IPS-18c (cell line): ENCODE data around the gene SUSD4.

Experiments
- H3K4me3 ChIP-seq: 2 replicates; pipeline ENCODE4 v1.7.0; 2013; ENCODE audit warnings: low read depth, mild to moderate bottlenecking, low read length, moderate library complexity; ENCODE audit not compliant: insufficient read depth
- H3K9me3 ChIP-seq: one replicate; pipeline ENCODE4 v1.6.1; 2013; ENCODE audit warnings: mild to moderate bottlenecking, low read length, moderate library complexity; ENCODE audit not compliant: control insufficient read depth, insufficient read depth

SUSD4 gene

GRCh38 chr1:223338811-223339746, 24.9 kb downstream of the SUSD4 start:
- no peak overlapping the region for H3K4me3 ChIP-seq
- H3K9me3 ChIP-seq, result no peaks in the 10 kb centered on the region

DNA sequence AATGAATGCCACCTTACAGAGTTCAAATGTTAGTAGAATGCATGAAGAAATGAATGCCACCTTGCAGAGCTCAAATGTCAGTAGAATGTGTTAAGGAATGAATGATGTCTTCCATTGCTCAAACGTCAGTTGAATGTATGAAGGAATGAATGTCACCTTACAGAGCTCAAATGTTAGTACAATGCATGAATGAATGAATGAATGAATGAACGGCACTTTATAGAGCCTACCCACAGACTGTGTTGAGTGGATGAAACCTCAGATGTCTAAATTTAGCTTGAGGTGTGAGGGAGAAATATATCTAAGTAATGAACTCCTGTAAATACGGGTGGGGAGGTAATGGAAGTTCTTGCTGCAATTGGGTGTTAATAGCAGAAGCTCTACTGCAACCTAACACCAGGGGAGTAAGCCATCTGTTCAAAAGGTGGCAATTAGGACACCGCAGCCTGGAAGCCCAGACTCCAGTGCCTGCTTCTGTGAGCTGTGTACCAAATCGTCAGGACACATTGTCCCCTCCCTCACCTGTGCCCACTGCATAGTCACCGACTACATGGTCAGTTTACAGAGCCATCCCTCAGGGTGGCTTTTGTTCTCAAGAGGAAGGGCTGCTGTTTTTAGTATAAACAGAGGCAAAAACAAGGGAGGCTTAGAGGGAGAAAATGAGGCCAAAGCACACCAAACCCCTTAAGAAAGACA, 26.7 kb downstream of the SUSD4 start:
- Histone ChIP-seq H3K4me3 (no peak overlapping the region), H3K9me3 (no peaks in the 10 kb centered on the region)

- Histone ChIP-seq H3K4me3 (no peak overlapping the region), H3K9me3 (no peaks in the 10 kb centered on the region)
These were observed 29.8 kb downstream of the SUSD4 start for GRCh38 chr1:223334156-223334555.

DNA sequence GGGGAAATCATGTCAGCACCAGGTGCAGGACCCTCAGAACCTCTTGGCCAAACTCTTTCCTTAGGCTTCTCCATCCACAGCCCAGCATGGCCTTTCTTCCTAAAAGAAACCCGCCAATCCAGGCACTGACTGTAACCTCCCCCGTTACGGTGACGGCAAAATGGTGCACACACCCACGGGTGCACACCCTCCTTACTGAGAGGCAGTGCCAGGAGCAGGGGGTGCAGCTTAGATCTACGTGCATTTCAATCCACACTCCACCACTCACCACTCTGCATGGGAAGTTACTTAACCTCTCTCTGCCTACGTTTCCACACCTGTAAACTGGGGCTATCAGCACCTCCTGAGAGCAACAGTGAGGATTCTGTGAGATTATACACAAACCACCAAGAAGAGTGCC, 31.0 kb downstream of the SUSD4 start:
- no peak overlapping the region for H3K4me3 ChIP-seq
- no peaks in the 10 kb centered on the region for H3K9me3 ChIP-seq

DNA sequence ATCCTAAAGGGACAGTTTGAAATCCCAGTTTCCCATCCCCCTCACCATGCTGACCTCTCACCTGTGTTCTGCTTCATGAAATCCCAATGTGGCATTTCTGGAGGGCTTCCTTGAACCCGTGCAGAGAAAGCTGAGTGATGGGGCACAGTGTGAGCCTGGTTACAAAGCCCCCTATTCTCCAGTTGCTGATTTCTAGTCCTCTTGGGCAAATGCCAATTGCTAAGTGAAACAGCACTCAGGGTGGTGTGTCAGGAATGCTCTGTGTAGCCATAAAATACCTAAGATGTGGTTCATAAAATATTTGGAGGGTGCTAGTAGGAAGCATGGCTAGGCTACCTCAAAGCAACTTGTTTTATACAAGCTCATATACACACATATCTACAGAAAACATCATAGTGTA, 32.0 kb downstream of the SUSD4 start:
- Histone ChIP-seq H3K4me3 (no peak overlapping the region), H3K9me3 (no peaks in the 10 kb centered on the region)

- Histone ChIP-seq H3K4me3 (no peak overlapping the region), H3K9me3 (no peaks in the 10 kb centered on the region)
These were observed 32.7 kb downstream of the SUSD4 start for GRCh38 chr1:223331301-223331700.

GRCh38 chr1:223330466-223330865, 33.5 kb downstream of the SUSD4 start:
- H3K4me3 ChIP-seq, result no peak overlapping the region
- H3K9me3 ChIP-seq, result no peaks in the 10 kb centered on the region

DNA sequence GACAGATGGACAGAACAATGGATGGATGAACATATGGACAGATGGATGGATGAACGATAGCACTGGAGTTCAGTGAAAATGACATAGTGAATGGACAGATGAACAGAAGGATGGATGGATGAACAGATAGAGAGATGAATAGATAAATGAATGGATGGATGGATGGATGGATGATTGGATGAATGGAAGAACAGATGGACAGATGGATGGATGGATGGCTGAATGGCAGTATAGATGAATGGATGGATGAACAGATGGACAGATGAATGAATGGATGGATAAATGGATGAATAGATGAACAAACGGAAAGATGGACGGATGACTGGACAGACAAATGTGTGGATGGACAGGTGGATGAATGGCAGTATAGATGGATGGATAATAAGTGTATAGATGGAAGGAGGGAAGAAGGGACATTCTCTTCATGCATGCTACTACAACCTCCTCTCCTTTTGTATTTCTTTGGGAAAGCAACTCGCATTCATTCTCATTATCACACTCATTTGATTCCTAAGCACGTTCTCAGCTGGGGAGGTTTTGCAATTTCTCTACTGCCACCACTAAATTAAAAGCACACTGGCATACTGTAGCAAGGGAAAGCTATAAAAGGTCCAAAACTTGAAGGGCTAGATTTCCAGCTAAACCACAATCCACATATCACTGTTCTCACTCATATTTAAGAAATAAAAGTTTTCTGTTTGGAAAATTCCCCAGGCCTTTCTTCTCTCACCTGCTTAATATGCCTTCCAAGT, 34.1 kb downstream of the SUSD4 start:
- H3K4me3 ChIP-seq, result no peak overlapping the region
- H3K9me3 ChIP-seq, result no peaks in the 10 kb centered on the region

DNA sequence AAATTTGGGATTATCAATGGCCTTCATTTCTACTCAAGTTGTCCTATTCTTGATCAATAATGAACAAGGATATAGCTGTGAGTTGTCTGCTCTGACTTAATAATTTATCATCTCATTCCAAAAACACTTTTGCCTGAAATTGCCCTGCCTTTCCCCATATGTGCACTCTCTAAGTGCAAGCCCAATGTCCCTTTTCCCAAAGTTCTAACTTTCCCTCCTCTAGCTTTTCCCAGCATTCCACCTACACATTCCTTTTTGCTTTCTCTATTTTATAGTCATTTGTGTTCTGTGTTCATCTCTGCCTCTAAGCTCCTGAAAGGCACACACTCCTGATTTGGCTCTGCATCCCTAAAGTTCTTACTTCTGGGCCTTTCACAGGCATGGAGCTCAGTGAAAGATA, 34.7 kb downstream of the SUSD4 start:
- Histone ChIP-seq H3K4me3 (no peak overlapping the region), H3K9me3 (no peaks in the 10 kb centered on the region)

DNA sequence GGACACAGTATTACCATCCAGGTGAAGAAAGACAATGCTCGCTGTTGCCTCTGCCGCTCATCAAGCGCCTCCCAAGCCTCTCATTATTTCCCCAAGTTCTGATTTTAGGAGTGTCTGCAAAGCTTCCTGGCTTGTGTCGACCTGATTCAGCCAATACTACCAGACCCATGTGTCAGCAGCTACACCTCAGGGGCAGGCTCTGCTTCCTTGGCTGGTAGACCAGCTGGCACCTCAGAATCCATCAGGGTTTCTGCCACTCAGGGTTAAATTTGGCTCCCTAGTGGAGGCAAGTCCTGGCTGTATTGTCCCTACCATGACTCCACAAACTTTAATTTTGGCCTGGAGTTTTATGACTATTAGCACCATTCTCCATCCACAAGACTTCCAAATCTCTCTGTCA, 35.4 kb downstream of the SUSD4 start:
- Histone ChIP-seq H3K4me3 (no peak overlapping the region), H3K9me3 (no peaks in the 10 kb centered on the region)

DNA sequence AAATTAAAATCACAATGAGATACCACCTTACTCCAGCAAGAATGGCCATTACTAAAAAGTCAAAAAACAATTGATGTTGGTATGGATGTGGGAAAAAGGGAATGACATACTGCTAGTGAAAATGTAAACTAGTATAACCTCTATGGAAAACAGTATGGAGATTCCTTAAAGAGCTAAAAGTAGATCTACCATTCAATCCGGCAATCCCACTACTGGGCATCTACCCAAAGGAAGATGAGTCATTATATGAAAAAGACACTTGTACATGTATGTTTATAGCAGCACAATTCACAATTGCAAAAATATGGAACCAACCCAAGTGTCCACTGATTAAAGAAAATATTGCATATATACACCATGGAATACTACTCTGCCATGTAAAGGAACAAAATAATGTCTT, 37.2 kb downstream of the SUSD4 start:
- no peaks in the 10 kb centered on the region for H3K9me3 ChIP-seq
- no peak overlapping the region for H3K4me3 ChIP-seq

GRCh38 chr1:223323491-223324484, 40.2 kb downstream of the SUSD4 start:
- Histone ChIP-seq H3K9me3 (no peaks in the 10 kb centered on the region), H3K4me3 (no peak overlapping the region)

DNA sequence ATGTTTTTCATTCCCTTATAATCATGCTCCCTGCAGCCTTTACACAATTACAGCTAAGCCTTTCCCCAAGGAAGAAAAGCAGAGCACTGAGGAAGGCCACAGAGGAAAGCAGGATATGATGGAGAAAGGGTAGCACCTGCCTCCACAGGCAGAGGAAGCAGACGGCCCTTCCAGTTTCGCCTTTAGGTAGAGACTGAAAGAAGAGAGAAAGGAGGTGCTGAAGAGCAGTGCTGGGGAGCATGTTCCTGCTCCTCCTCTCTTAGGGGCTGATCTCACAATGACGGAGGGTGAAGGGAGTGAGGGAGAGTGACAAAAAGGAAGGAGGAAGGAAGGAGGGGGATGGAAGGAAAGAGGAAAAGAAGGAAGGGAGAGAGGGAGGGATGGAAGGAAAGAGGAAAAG, 41.1 kb downstream of the SUSD4 start:
- Histone ChIP-seq H3K4me3 (no peak overlapping the region), H3K9me3 (no peaks in the 10 kb centered on the region)

GRCh38 chr1:223320959-223321358, 43.0 kb downstream of the SUSD4 start:
- H3K4me3 ChIP-seq, result no peak overlapping the region
- H3K9me3 ChIP-seq, result no peaks in the 10 kb centered on the region

- no peak overlapping the region for H3K4me3 ChIP-seq
- H3K9me3 ChIP-seq, result no peaks in the 10 kb centered on the region
These were observed 43.9 kb downstream of the SUSD4 start for GRCh38 chr1:223319905-223320580.

DNA sequence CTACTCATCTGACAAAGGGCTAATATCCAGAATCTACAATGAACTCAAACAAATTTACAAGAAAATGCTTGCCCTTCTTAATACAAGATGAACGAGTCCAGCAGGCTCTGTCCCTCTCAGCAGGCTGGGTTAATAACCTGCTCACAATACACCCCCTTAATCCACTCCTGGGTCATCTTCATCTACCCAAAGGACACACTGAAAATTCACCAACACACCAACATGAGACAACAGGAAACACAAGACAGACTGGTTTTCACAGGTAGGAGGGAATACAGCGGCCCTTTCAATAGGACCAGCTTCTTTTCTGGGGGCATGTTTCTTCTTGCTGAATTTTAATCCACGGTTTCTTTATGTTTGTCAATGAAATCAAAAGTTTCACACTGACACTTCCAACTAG, 44.6 kb downstream of the SUSD4 start:
- H3K4me3 ChIP-seq, result no peak overlapping the region
- no peaks in the 10 kb centered on the region for H3K9me3 ChIP-seq
